AG10803 (cell line): Measurements from ENCODE around the gene NF2.

Source experiments
- DNase-seq: peaks from one replicate; pipeline ENCODE4 v3.0.0; 2010; ENCODE audit warnings: low read depth
- H3K4me3 ChIP-seq: 2 replicates; pipeline ENCODE4 v1.5.1; 2011; ENCODE audit warnings: mild to moderate bottlenecking, low read length, control low read depth
- CTCF ChIP-seq: conservative IDR thresholded peaks from 2 replicates; pipeline ENCODE4 v1.5.1; 2011; ENCODE audit warnings: mild to moderate bottlenecking, low read length, control low read depth, inconsistent platforms

NF2 gene

GRCh38 chr22:29668673-29669072 is 65.2 kb downstream of the NF2 start:
- TF ChIP-seq CTCF = no peak
- no peak for DNase-seq
- no peak overlapping the region for H3K4me3 ChIP-seq

DNA sequence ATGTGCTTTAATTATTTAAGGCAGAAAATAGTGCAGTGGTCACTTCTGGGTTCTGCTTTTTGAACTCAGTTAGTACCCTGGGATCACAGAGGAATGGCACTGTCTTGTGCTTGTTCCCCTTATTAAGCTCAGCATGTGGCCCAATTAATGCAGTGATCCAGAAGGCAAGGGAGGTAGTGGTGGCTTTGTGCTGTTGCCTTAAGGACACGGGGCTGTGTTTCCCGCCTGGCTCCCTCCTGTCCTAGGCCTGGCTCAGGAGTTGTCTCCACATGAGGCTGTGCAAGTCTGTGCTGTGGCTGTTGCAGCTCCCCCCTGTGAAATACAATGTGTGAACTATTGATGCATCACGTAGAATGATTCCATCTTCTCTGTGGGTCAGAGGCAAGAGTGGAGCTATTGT is 67.2 kb downstream of the NF2 start:
- DNase-seq = no peak
- no peak for TF ChIP-seq CTCF
- H3K4me3 ChIP-seq = no peak overlapping the region

DNA sequence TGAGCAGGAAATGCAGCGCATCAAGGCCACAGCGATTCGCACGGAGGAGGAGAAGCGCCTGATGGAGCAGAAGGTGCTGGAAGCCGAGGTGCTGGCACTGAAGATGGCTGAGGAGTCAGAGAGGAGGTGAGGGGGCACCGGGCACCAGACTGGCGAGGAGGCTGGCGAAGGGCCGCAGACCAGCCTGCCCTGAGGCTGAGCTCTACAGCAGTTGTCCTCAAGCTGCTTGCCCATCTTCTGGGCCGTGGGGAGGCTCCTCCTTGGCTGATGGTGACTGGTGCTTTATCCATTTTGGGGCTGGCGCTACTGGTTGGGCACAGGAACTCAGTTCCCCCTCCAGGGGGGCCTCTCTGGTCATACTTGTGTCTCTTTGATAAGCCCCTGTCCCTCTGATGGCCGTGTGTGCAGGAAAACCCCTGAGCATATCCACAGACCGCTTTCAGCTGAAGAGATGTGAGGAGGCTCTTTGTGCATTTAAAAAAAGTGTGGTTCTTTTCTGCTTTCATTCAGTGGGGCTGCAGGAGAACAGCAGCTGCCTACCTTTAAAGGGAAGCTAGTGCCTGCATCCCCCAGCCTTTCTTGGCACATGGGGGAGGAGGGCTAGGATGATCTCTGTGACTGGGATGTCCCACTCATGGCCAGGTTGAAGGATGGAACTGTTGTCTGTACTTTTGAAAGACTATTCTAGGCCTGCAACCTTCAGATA is 70.1 kb downstream of the NF2 start:
- H3K4me3 ChIP-seq = no peak overlapping the region
- DNase-seq = no peak
- no peak for TF ChIP-seq CTCF

- TF ChIP-seq CTCF = no peak
- DNase-seq = no peak
- H3K4me3 ChIP-seq = no peak overlapping the region
Measured at GRCh38 chr22:29674121-29674520, 70.7 kb downstream of the NF2 start.

DNA sequence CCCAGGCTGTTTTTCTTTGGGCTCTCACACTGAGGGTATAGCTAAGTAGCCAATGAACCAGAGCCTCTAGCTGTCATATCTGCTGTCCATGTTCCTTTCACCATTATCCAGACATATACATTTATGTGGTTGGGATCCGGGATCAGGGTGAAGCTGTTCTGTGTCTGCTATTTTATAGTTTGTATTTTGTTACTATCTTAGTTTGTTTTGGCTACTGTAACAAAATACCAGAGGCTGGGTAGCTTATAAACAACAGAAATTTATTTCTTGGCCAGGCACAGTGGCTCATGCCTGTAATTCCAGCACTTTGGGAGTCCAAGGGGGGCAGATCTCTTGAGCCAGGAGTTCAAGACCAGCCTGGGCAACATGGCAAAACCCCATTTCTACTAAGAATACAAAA is 75.9 kb downstream of the NF2 start:
- no peak overlapping the region for H3K4me3 ChIP-seq
- TF ChIP-seq CTCF = no peak
- DNase-seq = no peak

- DNase-seq = no peak
- H3K4me3 ChIP-seq = no peak overlapping the region
- no peak for TF ChIP-seq CTCF
Measured at GRCh38 chr22:29683536-29683935, 80.1 kb downstream of the NF2 start.

- TF ChIP-seq CTCF = no peak
- no peak overlapping the region for H3K4me3 ChIP-seq
- DNase-seq = no peak
Measured at GRCh38 chr22:29684244-29684643, 80.8 kb downstream of the NF2 start.
